H1 (cell line): ENCODE data around the gene PPP1R12C. TPM values are rescaled to one million over a fixed set of nuclear protein-coding genes. Genes with fewer than 3 reads are reported as not detected.

Experiments used
- NANOG ChIP-seq: IDR thresholded peaks from 2 replicates; pipeline ENCODE4 v1.6.1; 2011; ENCODE audit warnings: low read length, low read depth, mild to moderate bottlenecking, inconsistent platforms; ENCODE audit not compliant: insufficient read depth, poor library complexity, severe bottlenecking
- SIN3A ChIP-seq, 2 experiments: IDR thresholded peaks in 1 of 2; conservative IDR thresholded peaks in 1 of 2; 2 replicates each; pipeline ENCODE4 v1.6.1; 2011 to 2012; ENCODE audit warnings: low read length in 2 of 2, improper control_type of control experiment in 1 of 2, low read depth in 1 of 2, mild to moderate bottlenecking in 1 of 2
- polyA plus RNA-seq, 7 experiments: library from polyadenylated mRNA; depleted of rRNA in 3 of 7; stranded (reverse) in 5 of 7; unstranded in 2 of 7; fragments of >200 nt in 5 of 7; fragments of 200-250 nt in 2 of 7; gene quantifications; 1 replicate in 5 of 7; 2 replicates in 1 of 7; 4 replicates in 1 of 7; pipeline versions ENCODE4 v1.2.1 to v1.2.3, GENCODE V29; 2011 to 2013; ENCODE audit warnings: missing spikeins in 2 of 7, mixed read lengths in 2 of 7
- total RNA-seq: library from RNA; stranded (reverse); fragmentation: NEBNext Ultra II Directional; extraction: Animal tissue kit (Norgen Biotek cat#: 25700); gene quantifications from 2 replicates; pipeline ENCODE4 v1.2.1, GENCODE V29; 2021

The PPP1R12C gene
- total and polyA plus RNA-seq, 2 of the 8 experiments (the other 6 are each of a cell fraction or from before 2014, with no cell fraction given) = 31.7 to 71.5 TPM

- no peak for TF ChIP-seq NANOG
- TF ChIP-seq SIN3A (conservative IDR thresholded peaks at IDR 0.05 in 1 of 2, IDR thresholded peaks at IDR 0.05 in 1 of 2; ENCODE audit: low read depth in 1 of 2, low read length in 2 of 2) = no peak
- TF ChIP-seq, all 59 proteins: peak for 0
These were observed 5.1 kb downstream of the PPP1R12C start (continued) for GRCh38 chr19:55112246-55112776.
